ENCODE results near the gene PCSK5.

DNA sequence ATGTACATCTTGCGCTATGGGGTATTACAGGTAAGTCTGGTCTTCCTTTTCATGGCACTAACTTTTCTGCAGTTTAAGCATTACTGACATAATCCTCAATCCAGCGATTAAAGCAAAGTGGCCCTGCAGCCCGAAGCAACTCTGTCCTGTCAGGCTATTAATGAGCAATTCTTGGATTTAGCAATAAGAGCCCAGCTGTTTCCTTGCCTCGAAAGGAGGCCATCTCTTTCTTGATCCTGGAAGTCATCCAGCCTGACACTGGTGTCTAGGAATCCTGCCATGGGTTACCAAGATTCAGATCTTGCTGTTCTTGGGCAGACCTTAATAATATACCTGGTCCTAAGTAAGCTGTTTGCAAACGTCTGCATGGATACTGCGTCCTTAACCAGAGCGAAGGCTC lies 401.8 kb downstream of the PCSK5 start:
- TF ChIP-seq, protein P1, sequence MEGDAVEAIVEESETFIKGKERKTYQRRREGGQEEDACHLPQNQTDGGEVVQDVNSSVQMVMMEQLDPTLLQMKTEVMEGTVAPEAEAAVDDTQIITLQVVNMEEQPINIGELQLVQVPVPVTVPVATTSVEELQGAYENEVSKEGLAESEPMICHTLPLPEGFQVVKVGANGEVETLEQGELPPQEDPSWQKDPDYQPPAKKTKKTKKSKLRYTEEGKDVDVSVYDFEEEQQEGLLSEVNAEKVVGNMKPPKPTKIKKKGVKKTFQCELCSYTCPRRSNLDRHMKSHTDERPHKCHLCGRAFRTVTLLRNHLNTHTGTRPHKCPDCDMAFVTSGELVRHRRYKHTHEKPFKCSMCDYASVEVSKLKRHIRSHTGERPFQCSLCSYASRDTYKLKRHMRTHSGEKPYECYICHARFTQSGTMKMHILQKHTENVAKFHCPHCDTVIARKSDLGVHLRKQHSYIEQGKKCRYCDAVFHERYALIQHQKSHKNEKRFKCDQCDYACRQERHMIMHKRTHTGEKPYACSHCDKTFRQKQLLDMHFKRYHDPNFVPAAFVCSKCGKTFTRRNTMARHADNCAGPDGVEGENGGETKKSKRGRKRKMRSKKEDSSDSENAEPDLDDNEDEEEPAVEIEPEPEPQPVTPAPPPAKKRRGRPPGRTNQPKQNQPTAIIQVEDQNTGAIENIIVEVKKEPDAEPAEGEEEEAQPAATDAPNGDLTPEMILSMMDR (IDR thresholded peaks at IDR 0.05; ENCODE audit: insufficient read depth, low read length, poor library complexity, severe bottlenecking): no peak
- no peak for TF ChIP-seq EZH2phosphoT487 (conservative IDR thresholded peaks at IDR 0.05; ENCODE audit: low read length)
